Suppressor macrophage treated with lipopolysaccharide for 1 hour (primary cell): Measurements from ENCODE around the gene MKNK1.

ENCODE experiments used
- DNase-seq, 3 donors: peaks; one replicate each; pipeline ENCODE4 v3.0.0-alpha.2; 2020 to 2022

Gene MKNK1

DNA sequence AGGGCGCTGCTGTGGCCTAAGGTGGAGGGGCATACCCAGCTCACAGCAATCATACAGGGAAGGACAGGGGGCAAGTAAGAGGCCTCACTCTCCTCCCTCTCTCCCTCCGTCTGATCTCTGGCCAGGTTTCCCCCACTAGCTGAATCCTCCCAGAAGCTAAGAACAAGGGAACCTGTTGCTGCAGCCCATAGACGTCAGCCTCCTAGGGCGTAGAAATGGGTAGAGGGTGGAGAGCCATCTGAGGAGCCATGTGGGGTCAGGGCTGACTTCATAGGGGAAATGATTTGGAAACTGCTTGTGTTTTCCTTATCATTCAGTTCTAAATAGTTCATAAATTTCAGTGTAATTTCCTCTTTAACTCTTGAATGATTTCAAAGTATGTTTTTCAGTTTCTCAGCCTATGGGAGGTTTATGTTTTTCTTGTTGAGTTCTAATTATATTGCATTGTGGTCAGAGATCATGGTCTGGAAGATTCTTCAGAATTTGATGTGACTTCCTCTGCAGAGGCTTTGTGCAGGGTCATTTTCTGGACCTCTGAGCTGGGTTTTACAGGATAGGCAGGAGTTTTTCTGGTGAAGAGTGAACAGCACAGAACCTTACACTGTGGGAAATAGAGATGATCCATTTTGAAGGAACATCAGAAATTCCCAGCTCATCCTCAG lies 14.8 kb upstream of the MKNK1 start:
- peak; percentile 41 to 57 (median 52) for DNase-seq

DNA sequence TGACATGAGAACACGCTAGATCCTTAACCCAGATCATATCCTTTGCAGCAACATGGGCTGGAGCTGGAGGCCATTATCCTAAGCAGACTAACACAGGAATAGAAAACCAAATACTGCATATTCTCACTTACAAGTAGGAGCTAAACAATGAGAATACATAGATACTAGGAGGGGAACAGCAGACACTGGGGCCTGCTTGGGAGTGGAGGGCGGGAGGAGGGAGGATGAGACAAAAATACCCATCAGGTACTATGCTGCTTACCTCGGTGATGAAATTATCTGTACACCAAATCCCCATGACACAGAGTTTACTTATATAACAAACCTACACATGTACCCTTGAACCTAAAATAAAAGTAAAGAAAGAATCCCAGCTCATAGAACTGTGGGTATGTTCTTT lies 13.8 kb upstream of the MKNK1 start:
- DNase-seq = no peak

DNA sequence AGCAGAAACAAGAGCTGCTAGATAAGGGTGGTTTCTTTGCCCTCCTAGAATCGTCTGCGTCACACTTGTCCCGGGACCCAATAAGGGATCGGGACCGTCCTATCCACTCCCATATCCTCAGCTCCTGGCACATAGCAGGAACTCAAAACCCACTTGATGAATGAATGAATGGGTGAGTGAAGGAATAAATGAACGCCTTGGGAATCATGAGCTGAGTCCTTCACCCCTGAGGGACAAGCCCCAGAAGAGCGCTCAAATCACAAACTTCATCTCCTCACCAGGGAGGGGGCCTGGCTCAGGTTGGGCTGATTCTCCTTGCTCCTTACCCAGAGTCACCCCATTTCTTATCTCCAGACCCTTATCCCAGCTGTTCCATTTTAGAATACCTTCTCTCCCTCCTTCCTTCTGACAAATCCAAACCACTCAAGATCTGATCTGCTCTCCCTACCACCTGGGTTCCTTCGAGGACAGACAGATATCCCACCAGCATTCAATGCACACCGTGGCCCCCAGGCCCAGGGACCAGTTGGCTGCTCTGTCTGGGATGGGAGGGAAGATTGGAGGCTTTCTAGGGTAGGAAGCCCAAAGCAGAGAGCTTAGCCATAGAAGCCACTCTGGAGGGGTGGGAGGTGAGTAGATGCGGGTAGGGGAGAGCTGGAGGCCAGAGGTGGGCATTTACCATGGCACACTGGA lies 13.2 kb upstream of the MKNK1 start:
- no peak for DNase-seq

DNA sequence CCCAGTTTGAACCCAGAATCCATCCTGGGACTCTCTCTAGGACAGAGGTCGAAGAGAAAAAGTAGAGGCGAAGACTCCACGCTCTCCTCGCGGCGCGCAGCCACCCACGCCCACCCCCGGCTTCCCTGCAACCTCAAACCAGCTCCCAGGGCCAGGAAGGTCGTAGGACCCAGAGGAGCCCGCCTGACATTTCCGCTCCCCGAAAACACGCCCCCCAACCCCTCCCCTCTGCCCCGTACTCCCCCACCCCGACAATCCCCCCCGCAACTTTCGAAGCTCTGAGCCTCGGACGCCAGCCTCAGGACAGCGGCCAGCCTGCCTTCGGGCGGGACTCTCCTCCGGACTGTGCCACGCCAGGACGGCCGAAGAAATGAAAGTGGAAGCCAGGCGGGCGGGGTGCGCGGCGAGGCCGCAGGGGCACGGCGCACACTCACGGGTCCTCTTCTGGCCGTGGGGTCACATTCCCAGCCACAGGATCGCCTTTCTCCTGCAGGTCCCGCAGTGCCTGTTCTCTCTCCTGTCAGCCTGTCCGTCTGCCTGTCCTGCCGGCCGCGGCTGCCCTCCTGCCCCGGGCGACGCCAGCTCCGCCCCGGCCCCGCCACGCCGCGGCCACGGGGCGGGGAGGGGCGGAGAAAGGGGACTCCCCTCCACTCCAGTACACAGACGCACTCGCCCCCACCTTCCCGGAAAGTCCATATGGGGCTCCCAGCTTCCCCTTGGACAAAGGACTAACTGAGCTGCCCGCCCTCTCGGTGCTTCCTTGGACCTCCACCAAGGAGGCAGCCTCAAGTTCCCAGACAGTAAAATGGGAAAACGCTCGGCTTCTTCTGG lies 12.4 kb upstream of the MKNK1 start, which contains the start of gene MOB3C:
Gene MOB3C (minus strand): TSS at position 535 of the 831 bp plus-strand sequence. CDS start 3,490 bp downstream, outside the sequence.
- DNase-seq = peak; percentile 92 to 97 (median 92)

DNA sequence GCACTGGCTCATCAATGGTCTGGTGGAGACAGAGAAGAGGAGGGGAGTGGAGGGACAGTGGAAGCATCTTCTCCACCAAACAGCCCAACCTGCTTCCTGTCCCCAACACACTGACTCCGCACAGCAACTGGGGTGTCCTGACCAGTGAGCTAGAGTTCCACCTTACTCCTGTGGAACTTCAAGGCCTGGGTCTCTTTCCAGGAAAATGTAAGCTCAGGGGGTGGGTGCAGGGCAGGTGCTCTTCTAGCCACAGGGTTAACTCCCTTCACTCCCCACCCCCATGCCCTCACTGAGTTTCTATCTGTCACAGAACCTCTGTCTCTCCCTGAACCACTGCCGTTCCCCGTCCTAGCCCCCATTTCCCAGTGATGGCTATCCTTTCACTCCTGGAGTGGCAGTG lies 11.7 kb upstream of the MKNK1 start:
- no peak for DNase-seq

DNA sequence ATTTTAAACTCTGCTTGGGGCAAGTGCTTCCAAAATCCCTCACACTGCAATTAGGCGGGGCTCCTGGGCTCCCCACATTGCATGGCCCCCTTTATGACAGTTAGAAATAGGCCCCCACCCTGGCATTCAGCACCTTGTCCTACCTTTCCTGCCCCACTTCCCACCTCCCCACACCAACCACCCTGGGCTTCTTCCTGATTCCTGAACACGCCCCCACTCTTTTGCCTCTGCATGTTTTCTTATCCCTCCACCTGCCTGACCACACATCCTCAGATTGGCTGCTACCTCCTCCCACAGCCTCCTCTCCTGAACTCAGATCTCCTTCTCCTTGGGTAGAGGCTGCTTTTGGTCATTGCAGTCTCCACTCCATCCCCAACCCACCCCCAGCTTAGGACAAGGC lies 11.0 kb upstream of the MKNK1 start:
- DNase-seq = no peak

DNA sequence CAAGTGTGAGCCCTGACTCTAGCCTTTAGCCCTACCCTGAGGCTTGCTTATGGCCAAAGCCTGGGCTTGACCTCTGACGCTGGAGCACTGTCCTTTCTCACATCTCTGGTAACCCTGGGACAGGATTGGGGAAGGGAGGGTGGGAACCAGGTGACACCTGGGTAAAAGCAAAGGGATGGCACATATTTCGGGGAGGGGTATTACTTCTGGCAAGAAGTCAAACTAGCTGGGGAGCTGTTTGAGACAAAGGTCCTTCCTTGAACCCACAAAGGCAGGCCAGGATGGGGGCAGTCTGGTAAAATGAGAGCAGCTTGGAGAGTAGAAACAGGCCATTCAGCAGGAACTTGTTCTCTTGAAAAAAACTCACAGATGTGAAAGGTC lies 10.5 kb upstream of the MKNK1 start:
- no peak for DNase-seq

DNA sequence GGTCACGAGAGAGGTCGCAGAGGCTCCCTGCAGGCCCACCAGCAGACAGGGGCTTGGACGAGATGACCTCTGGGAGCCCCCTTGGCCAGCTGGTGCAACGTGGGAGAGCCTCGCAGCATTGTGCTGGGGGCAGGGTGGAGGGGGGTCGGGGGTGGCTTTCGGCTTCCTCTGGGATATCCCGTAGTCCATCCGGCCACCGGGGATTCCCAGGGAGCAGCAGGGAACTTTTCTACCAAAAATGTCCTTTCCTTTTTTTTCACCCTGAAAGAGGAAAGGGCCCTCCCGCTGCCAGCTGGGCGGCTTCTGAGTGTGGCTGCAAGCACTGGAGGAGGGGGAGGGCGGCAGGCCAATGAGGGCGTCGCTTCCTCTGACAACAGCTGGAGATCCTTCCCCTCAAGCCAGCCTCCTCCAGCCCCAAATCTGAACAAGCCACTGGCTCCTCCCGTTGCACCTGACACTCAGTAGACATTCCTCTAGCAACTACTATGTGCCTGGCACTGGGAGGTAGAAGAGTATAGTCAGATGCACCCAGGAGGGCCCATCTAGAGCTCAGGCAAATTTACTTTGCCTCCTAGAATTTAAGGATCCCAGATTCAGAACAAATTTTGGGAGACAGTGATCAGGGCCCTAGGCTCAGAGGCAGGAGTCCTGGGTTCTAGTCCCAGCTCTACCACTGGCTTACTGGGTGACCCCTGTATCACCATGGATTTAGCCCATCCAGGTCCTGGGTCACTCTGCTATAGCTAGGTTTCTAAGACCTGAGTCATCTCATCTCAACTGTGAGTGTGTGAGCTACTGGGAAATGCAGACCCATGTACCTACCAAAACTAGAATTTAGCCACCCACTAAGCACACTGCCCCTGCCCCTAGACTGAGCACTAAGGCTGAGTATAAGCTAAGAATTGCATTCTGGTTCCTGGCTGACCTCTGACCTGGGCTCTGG lies 9.9 kb upstream of the MKNK1 start:
- DNase-seq = peak; percentile 92 to 95 (median 94)

DNA sequence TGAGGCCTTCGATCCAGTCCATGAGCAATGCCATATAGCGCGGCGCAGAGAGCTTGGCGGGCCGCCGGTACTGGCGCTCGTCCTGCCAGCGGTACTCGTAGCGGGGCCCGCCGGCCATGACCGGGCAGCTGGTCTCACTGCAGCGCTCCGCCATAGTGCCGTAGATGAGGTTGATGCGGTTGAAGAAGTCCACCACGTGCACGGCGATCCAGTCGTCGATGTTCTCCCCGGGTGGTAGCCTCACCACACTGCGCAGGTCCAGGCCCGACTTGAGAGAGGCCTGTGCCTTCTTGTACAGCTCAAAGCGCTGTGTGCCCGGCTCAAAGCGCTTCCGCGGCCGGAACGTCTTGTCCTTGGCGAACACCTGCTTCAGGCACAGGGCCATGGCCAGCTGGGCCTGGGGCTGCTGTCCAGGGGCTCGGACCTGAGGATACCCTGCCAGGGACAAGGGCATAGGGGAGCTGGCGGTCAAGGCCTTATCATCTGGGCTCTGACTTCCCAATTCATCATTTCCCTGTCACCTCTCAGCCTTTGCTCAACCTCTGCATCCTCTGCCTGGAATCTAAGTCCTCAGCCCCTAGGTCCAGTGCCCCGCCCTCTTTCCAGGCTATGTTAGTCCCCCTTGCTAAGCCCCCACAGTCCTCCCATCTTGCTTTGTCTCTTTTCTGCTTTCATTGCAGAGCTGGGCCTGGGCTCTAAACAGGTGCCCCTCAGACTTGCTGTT lies 9.0 kb upstream of the MKNK1 start:
- DNase-seq = peak in 2 of 3 donors; percentile 31 to 32

DNA sequence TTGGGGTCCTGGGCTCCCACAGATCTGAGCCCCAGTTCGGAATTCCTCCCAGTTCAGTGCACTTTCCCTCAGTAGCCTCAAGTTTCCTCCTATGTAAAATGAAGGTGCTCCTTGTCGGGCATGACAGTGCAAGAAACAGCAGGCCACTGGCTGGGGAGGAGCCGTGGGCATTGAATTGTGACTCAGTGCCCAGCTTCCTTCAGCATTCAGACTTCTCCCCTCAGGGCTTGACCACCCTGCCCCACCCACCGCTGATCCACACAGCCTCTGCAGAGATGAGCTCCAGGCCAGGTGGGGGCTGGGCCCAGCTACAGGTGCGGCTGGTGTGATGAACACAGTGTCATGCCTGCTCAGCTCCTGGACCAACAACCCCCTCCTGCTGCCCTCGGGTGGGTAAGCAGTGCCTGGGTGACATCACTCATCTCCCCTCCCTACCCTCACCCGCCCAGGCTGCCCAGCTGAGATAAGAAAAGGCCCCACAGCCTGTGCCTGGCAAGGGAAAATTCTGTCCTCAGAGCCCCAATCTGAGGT lies 7.7 kb upstream of the MKNK1 start:
- peak; percentile 57 to 73 (median 71) for DNase-seq

DNA sequence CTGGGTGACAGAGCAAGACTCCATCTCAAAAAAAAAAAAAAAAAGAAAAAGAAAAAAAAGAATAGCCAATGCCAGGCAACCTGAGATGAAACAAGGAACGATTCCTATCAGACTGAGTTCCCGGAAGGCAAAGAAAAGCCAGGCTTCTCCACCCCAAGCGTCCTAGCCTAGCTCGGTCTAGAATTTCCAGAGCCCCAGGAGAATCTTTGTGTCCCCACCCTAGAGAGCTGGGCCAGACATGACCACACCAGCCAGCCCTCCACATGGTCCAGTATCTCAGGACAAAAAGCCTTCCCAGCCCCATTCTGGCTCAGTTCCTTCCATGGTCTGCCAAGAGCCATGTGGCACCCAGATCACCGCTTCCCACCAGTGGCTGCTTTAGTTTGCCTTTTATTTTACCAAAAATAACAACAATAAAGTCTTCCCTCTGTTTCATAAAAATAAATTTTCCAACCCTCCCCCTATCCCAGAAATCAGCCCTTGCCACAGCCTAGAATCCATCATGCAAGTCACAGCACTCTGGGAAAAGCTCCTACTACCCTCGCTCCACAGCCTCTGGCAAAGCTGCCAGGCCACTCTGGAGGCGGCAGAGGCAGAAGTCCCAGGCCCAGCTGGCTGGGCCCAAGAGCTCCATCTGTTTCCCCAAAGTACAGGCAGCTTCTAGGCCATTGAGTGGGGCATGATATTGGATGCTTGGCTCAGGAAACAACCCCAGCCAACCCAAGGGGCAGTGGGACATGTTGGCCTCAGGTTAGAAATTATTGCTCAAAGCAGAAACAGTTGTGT lies 3.5 kb upstream of the MKNK1 start:
- no peak for DNase-seq

DNA sequence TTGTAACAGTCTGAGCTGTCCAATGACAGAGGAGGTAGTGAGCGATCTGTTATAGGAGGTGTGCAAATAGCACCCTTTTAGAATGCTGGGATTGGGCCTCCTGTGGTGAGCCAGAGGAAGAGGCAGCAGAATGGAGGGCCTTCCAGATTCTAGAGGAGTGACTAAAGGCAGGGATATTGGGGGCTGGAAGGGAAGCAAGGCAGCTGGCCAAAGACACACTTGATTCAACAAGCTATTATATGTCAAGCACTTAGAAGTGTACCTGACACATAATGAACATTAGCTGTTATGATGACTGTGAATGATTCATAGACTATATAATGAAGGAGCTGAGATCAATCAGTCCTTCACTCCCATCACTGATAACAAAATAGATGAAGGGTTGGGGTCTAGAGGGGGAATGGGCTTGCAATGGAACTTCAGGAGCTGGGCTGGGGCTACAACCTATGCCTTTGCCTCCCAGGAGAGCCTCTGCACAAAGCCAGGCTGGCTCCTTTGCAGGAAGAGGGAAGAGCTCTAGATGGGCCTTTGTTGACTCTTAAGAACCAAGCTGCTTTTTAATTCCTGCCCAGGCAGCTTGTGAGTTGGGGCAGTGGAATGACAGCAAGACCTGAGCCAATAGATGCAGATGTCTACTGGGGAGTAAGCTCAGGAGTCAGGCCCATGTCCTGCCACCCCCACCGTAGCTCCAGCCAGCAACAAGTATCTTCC lies 2.3 kb upstream of the MKNK1 start:
- no peak for DNase-seq

DNA sequence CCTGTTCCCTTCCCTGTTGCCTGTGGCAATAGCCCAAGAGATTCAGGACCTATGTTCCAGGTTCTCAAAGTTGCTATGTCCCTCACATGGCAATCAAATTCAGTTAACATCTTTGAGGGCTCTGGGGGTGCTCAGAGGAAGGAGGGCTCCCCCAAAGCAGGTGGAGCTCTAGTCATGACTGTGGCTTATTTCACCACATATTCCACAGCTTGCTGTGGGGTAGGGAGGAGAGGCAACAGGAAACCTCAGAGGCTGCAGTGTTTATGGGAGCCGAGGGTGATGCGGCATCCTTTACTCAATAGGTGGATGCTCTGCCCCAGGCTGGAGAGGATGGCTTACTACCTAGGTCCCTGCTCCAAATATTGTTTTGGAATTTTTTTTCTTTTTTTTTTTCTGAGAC lies 1.2 kb upstream of the MKNK1 start:
- DNase-seq = no peak

DNA sequence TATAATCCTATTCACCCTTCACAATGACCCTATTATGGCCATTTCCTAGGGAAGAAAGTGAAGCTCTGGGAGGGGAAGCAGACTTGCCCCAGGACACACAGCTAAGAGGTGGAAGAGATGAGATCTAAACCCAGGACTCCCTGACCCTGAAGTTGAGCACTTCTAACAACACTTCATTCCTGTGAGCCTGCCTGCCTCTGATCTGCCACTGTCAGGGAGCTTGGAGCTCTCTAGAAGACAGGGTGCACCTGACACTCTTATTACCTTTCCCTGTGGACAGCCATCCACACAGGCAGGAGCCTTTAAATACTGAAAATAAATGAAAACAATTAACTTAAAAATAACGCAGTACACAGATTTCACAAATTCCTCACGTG lies 599 bp downstream of the MKNK1 start:
- DNase-seq = no peak

DNA sequence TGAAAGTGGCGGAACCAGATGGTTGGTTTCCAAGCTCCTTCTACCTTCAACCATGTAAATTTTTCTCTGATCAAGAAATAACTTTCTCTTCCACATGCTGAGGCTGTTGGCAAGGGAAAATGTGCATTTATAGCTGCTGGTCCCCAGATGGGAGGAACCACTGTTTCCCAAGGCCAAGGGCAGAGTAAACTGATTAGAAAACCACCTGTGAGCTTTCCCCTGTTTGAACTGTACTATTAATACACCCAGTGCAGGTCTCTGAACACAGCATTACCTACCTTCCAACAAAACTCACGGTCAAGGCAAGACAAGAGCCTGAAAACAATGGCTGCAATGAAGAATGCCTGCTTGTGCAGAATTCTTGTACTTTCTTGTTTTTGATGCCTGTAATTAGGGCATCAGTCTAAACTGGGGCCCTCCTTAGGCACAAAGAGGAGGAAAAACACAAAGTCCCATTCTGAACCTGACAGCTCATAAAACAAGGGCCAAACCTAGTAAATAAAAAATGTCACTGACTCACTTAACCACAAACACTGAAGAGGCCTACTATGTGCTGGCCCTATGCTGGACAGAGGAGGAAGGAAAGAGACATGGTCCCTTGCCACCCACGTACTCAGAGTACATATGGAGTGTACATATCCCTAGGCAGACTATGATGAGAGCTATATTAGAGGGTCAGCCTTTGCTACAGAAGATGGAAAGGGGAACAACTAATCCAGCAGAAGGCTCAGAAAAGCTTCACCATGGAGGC lies 2.6 kb downstream of the MKNK1 start:
- DNase-seq = no peak

DNA sequence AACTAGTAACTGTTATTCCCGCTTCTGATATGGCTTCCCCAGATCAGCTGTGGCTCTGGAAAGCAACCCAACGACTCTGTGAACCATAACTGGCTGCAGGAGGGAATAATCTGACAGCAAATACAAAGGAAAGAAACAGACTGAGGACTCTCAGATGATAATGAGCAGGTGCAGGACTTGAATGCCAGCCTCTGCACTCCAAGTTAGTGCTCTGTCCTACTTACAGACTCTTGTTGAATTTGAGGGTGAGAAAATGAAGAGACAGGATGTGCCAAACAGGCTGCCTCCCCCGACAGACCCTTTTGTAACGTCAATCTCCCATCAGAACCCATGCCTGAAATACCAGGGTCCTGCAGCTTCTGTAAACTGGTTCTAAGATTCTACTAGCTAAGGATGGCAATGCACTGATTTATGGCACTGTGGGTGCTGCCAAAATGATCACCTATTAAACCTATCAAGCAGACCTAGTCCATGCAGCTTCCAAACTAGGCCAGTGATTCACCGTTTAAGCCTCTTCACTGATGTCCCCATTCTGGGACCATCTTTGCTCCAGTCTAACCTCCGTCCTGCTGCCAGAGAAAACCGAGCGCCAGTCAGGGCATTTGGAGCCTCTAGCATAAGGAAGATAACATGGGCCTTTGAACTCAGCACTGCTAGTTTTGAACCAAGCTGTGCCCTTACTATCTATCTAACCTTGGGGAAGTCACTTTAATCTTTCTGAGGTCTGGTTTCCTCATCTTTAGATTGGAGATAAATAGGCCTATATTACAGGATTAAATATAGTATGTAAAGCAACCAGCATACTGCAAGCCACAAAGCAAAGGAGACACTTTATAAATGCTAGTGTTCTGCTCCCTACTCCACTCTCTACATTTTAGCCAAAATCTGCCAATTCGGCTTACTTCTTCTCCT lies 4.8 kb downstream of the MKNK1 start:
- DNase-seq = no peak

DNA sequence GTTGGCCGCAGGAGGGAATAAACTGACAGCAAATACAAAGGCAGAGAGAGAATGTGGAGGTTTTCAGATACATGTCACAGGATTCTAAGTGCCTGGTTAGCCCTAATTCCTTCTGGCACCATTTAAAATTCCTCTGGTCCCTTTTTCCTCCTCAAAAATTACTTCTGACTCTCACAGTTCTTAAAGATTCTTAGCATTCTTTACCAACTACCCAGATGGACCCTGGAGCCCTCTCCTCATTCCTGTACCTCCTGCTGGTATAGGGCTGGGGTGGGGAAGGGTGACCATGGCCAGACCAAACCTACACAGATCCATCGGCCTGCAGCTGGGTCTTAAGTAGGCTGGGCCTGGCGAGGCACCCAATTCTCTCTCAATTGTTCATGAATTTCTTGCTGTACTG lies 7.2 kb downstream of the MKNK1 start:
- no peak for DNase-seq

DNA sequence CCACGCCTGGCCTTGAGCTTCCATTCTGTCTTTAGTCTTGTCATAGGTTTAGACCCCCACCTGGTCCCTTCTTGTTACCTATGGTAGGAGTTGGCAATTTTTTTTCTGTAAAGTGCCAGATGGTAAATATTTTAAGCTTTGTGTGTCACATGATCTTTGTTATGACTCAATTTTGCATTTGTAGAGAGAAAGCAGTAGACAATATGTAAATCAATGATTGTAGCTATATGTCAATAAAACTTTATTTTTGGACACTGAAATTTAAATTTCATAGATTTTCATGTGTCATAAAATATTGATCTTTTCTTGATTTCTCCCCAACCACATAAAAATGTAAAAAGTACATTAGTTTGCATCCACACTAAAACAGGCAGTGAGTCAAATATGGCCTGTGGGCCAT lies 8.0 kb downstream of the MKNK1 start:
- no peak for DNase-seq
